Fibroblast of skin of right quadriceps (primary cell): Measurements from ENCODE around the gene BCL7C.

Source experiments
- DNase-seq: peaks from one replicate; pipeline ENCODE4 v3.0.0-alpha.2; 2013

Gene BCL7C

DNA sequence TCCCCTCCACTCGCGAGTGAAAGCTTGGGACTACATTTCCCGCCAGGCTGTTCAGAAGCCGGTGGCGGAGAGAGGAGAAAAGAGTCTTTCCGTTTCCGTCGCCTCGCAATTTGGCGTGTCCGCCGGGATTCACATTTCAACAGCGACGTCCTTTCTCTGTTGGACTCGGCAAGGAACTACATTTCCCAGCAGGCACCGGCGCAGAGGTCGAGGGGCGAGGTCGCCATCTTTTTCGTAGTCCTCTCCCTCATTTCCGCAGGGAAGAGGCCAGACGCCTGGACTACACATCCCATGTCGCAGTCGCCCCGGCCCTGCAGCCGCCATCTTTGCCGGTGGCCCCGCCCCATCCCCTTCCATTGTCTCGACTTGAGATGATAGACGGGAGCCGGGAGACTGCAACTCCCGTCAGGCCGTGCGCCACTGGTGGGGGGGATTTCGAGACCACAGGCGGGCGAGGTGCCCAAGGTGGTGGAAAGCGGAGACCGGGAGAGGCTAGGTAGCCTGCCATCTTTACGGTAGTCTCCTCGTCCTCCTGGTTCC, 28.6 kb upstream of the BCL7C start:
- DNase-seq = peak; percentile 100

- peak; percentile 86 for DNase-seq
Measured at GRCh38 chr16:30921748-30922419, 28.0 kb upstream of the BCL7C start.

- no peak for DNase-seq
Measured at GRCh38 chr16:30921459-30921747, 27.5 kb upstream of the BCL7C start.

DNA sequence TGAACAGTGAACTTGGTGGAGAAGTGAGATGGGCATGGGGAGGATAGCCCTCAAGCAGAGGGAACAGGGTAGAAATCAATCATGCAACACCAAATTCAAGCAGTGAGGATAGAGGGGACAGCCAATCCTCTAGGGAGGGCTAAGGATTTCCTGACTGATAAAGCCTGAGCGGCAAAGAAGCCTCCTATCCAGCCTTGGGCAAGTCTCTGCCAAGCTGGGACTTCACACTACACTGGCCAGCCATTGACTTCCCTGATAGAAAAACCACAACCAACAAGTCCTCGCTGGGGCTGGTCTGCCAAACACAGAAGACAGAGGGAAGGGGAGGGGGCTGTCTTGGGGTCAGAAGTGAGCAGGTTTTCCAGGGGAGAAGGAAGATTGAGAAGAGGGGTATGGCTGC, 27.0 kb upstream of the BCL7C start:
- DNase-seq = no peak

- DNase-seq = no peak
Measured at GRCh38 chr16:30918614-30919013, 24.7 kb upstream of the BCL7C start.

- no peak for DNase-seq
Measured at GRCh38 chr16:30914830-30915229, 21.0 kb upstream of the BCL7C start.

- no peak for DNase-seq
Measured at GRCh38 chr16:30912794-30913412, 19.0 kb upstream of the BCL7C start.

DNA sequence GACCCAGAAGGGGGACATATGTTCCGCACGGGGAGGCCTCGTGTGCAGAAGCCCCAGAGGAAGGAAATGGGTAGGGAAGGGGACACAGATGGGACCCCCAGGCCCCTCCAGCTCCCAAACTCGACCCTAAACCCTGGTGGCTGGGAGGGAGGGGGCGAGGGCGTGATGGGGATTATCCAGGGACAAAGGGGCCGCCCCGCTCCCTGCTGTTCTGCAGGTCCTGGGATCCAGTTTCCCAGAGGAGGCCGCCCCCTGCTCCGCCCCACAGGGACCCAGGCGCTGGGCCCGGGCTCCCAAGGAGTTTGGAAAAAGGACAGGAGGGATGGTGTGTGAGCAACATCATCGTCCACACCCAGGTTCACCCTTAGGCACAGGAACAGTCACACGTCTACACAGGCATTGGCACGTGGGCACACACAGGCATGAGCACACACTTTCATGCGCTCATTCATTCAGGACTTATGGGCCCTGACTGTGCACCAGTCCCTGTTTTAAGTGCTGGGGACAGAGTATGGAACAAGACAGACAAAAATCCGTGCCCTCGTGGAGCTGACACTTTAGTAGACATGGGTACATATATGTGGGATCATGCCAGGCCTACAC, 16.7 kb upstream of the BCL7C start:
- no peak for DNase-seq

- DNase-seq = no peak
Measured at GRCh38 chr16:30907064-30907463, 13.2 kb upstream of the BCL7C start.

DNA sequence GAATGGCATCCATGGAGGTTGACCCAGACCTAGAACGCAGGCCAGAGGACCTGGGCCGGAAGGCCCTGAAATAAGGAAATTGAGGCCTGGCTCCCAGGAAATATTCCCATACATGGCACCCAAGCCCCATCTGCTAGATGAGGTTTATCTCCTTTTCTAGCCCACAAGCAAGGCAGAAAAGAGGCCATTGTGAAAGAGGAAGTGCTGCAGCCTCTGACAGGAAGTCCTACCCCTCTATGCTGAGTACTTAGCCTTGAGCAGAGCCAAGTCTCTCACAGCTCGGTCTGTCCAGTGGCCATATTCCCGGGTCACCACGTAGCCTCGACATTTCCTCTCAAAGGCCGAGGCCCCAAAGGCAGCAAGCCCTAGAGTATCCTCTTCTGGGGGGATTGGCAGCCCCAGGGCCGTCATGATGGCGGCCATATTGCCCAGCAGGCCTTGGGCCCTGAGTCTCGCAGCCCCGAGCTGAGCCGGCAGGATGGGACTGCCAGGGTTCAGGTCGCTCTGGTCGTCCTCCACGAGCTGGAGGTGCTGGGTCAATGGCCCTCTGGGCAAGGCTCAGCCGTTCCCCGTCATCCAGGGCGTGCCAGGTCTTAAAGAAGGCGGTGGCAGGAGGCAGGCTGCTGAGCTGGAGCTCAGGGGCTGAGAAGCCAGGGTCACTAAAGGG, 10.4 kb upstream of the BCL7C start:
- no peak for DNase-seq

DNA sequence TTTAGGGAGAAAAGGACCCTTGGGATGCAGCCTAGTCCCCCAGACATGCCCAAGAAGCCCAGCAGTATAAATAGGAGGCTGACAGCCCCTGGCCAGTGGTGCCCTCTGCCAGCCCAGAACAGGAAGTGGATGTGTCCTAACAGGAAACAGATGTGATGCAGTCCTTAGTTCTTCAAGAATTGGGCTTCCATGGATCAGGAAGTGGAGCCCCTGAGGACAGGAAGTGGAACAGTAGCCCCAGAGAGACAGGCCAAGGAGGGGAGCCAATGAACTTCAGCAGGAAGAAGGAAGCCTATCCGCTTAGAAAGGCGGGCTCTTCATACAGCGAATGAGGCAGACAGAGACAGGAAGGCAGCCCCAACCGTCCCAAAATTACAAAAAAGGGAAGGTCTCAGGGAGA, 9.7 kb upstream of the BCL7C start:
- DNase-seq = peak; percentile 30

DNA sequence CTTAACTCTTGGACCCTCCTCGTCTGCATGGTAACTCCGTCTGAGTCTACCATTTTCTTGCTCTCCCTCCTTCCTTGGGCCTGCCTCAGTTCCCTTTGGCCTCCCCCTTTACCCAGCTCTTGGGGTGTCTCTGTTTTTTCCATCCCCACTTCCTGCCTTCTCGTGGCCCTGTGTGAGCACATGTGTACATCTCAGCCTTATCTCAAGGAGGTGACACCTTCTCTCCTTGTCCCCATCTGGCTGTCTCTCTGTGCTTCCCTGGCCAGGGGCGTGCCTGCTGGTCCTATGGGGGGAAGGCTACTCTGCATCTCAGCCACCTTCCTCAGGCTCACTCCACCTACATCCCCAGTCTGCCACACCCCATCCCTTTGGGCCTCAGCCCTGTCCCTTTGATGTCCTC, 9.1 kb upstream of the BCL7C start:
- DNase-seq = no peak

- DNase-seq = peak; percentile 54
Measured at GRCh38 chr16:30902029-30902972, 8.4 kb upstream of the BCL7C start.

DNA sequence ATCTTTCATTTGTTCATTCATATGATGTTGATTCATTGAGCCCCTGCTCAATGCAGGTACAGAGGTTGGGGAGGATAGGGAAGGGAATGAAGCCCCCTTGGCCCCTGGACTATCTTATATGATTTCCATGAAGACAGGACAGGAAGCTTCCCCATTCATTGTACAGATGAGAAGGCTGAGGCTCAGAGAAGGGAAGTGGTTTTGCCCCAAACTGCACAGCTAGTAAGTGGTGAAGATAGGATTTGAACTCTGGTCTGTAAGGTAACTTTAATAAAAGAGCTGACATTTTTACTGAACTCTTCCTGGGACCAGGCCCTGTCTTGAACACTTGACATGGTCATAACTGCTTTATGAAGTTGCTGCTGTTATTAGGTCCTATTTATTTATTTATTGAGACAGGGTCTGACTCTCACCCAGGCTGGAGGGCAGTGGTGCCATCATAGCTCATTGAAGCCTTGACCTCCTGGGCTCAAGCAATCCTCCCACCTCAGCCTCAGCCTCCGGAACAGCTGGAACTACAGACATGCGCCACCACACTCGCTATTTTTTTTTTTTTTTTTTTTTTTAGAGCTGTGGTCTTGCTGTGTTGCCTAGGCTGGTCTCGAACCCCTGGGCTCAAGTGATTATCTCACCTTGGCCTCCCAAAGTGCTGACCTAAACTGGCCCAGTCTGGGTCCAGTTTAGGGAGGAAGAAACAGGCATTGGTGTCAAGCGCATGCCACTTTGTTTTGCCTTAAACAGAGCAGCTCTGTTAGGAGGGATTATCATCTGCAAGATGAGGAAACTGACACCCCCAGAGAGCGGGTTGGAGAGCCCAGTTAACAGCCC, 7.5 kb upstream of the BCL7C start:
- DNase-seq = no peak

DNA sequence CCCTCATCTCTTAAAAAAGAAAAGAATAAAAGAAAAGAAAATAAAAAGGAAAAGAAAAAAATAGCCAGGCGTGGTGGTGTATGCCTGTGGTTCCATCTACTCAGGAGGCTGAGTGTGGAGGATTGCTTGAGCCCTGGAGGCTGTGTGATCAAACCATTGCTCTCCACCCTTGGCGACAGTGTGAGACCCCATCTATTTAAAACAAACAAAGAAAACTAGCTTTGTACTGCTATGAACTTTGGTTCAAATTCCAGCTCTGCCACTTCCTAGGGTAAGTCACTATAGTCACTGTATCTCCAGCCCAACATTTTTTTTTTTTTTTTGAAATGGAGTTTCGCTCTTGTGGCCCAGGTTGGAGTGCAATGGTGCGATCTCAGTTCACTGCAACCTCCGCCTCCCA, 6.7 kb upstream of the BCL7C start:
- DNase-seq = no peak

- DNase-seq = no peak
Measured at GRCh38 chr16:30899794-30900193, 5.9 kb upstream of the BCL7C start.

DNA sequence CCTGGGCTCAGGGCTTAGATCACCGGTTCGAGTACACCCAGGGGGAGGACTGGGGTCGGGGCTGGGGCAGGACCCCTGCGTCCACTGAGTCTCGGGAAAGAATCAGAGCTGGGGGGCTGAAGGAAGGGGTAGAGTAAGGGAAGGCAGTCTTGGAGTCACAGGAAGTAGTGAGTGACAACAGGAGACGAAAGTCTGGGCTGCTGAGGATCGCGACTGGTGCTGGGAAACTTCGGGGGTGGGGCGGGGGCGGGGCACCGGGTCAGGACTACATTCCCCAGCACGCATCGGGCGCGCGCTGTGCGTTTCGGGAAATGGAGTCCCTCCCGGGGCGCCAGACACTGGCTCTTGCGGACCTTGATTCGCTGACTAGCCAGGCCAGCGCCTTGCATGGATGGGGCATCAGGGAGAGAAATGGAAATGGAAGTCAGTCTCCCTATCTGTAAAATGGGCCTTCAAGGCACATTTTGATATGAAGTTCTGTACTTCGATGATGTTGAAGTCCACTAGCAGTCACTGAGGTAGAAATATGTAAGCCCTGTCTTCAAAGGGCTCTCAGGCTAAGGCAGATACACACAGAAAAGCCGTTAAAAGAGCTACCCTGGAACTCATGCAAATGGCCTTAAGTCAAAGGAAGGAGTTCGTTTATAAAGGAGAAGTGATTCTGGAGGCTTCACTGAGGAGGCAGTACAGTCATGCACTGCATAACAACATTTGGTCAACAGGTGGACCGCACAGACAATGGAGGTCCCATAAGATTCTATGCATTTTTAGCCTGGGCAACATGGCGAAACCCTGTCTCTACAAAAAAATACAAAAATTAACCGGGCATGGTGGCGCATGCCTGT, 3.2 kb upstream of the BCL7C start:
- peak; percentile 93 for DNase-seq

- DNase-seq = peak; percentile 96
Measured at GRCh38 chr16:30896261-30896888, 2.5 kb upstream of the BCL7C start, which contains the start of gene CTF1. TSS of gene CTF1 (plus strand) at chr16:30896614. CDS start at chr16:30896644, 30 bp downstream.

DNA sequence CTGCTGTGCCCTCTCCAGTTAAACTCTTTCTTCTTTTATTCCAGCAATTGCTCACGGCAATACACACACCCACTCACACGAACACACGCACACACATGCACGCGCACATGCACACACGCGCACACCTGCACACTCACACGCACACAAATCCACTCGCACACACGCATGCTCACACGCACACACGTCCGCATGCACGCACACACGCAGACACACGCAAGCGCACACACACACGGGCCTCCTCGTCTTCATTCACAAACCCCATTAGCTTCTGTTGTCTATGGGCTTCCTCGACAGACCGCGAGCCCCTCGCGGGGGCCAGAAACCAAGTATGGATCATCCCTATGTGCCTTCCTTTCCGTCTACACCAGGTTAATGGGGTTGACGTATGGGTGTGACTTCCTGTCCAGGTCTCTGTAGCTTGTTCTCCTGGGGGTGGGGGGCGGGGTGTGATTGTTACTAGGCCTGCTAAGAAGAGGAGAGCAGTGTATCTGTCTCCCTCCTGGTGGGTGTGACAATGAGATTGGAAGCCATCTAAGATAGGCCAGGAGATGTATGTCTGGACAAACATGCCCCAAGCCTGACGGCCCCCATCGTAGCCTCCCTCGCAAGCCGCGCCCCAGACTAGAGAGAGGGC, 1.9 kb upstream of the BCL7C start:
- DNase-seq = no peak
